ENCODE measurements around the gene PHF21B.

The PHF21B gene

GRCh38 chr22:44839061-44839460 lies 170.7 kb downstream of the PHF21B start:
- no peak for DNase-seq (ENCODE audit: low read depth, low spot score)
- H3K4me3 ChIP-seq (ENCODE audit: low read length), result no peak overlapping the region

- no peak for DNase-seq (ENCODE audit: low read depth, low spot score)
- no peak overlapping the region for H3K4me3 ChIP-seq (ENCODE audit: low read length)
These were observed 171.3 kb downstream of the PHF21B start for GRCh38 chr22:44838316-44839016.

- DNase-seq (ENCODE audit: low read depth, low spot score), result no peak
- no peak overlapping the region for H3K4me3 ChIP-seq (ENCODE audit: low read length)
These were observed 172.3 kb downstream of the PHF21B start for GRCh38 chr22:44837481-44837880.

- no peak overlapping the region for H3K4me3 ChIP-seq (ENCODE audit: low read length)
- DNase-seq (ENCODE audit: low read depth, low spot score), result no peak
These were observed 175.7 kb downstream of the PHF21B start for GRCh38 chr22:44834065-44834464.

- no peak overlapping the region for H3K4me3 ChIP-seq (ENCODE audit: low read length)
- DNase-seq (ENCODE audit: low read depth, low spot score), result no peak
These were observed 177.9 kb downstream of the PHF21B start for GRCh38 chr22:44831885-44832284.
